ENCODE data around the gene SPATA4. TPM values are rescaled to one million over a fixed set of nuclear protein-coding genes. Genes with fewer than 3 reads are reported as not detected.
A peak's percentile ranks its signal among the peaks of the same experiment; 100 is the strongest.

The SPATA4 gene
- total and polyA plus RNA-seq, 7 donors = 0.08 to 1.7 (median 0.75) TPM

- peak overlapping the region; percentile 48 for H3K27ac ChIP-seq
- no peaks in the 10 kb centered on the region for H3K9me3 ChIP-seq
- no peak overlapping the region for H3K4me3 ChIP-seq
- intact Hi-C loops (cut with DNase I) = loop anchor here (1.0 to 10.0 kb wide), 4 partner anchors 42 to 170 kb away; no protein-coding TSS in a partner anchor
- H3K27me3 ChIP-seq (ENCODE audit: insufficient read depth in 3 of 3, low read length in 2 of 3) = no peaks in the 10 kb centered on the region
- DNase-seq = no peak
- ATAC-seq = peak; percentile 63 to 94 (median 80)
- TF ChIP-seq, protein P1, sequence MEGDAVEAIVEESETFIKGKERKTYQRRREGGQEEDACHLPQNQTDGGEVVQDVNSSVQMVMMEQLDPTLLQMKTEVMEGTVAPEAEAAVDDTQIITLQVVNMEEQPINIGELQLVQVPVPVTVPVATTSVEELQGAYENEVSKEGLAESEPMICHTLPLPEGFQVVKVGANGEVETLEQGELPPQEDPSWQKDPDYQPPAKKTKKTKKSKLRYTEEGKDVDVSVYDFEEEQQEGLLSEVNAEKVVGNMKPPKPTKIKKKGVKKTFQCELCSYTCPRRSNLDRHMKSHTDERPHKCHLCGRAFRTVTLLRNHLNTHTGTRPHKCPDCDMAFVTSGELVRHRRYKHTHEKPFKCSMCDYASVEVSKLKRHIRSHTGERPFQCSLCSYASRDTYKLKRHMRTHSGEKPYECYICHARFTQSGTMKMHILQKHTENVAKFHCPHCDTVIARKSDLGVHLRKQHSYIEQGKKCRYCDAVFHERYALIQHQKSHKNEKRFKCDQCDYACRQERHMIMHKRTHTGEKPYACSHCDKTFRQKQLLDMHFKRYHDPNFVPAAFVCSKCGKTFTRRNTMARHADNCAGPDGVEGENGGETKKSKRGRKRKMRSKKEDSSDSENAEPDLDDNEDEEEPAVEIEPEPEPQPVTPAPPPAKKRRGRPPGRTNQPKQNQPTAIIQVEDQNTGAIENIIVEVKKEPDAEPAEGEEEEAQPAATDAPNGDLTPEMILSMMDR (IDR thresholded peaks at IDR 0.05) = peak; percentile 60
- H3K4me1 ChIP-seq = peaks cover 2% of the 10 kb centered on the region
- no peaks in the 10 kb centered on the region for H3K36me3 ChIP-seq (ENCODE audit: insufficient read depth in 1 of 2, low read depth in 1 of 2)
Observed at GRCh38 chr4:176150356-176150682, 45.1 kb downstream of the SPATA4 start.

GRCh38 chr4:176149680-176150355 is 45.6 kb downstream of the SPATA4 start:
- intact Hi-C loops (cut with DNase I) = loop anchor here (1.0 to 10.0 kb wide), 6 partner anchors 42 to 192 kb away; no protein-coding TSS in a partner anchor
- ATAC-seq = peak in 3 of 4 donors; percentile 15 to 54 (median 27)

GRCh38 chr4:176142253-176142652 is 53.1 kb downstream of the SPATA4 start:
- Histone ChIP-seq H3K9me3 (no peaks in the 10 kb centered on the region), H3K27me3 (ENCODE audit: insufficient read depth in 3 of 3, low read length in 2 of 3) (no peaks in the 10 kb centered on the region), H3K36me3 (ENCODE audit: insufficient read depth in 1 of 2, low read depth in 1 of 2) (no peaks in the 10 kb centered on the region), H3K4me1 (no peaks in the 10 kb centered on the region), H3K27ac (no peak overlapping the region), H3K4me3 (no peak overlapping the region)
- 15 to 33% (median 28%) methylated on average over 2 of the region's 2 CpGs for WGBS, 3 donors
- ATAC-seq (no peak), DNase-seq (no peak)
- intact Hi-C loops (cut with DNase I) = no loop called here
- TF ChIP-seq, protein P1 (IDR thresholded peaks at IDR 0.05) = no peak

More at GRCh38 chr4:176149680-176150355, 45.6 kb downstream of the SPATA4 start:
- Histone ChIP-seq H3K27ac (no peak overlapping the region), H3K4me3 (no peak overlapping the region), H3K9me3 (no peaks in the 10 kb centered on the region), H3K4me1 (peaks cover 2% of the 10 kb centered on the region), H3K36me3 (ENCODE audit: insufficient read depth in 1 of 2, low read depth in 1 of 2) (no peaks in the 10 kb centered on the region), H3K27me3 (ENCODE audit: insufficient read depth in 3 of 3, low read length in 2 of 3) (no peaks in the 10 kb centered on the region)
- WGBS, 3 donors = 76 to 87% (median 79%) methylated on average over 3 of the region's 3 CpGs
- DNase-seq = no peak
- TF ChIP-seq, protein P1 (IDR thresholded peaks at IDR 0.05) = no peak

DNA sequence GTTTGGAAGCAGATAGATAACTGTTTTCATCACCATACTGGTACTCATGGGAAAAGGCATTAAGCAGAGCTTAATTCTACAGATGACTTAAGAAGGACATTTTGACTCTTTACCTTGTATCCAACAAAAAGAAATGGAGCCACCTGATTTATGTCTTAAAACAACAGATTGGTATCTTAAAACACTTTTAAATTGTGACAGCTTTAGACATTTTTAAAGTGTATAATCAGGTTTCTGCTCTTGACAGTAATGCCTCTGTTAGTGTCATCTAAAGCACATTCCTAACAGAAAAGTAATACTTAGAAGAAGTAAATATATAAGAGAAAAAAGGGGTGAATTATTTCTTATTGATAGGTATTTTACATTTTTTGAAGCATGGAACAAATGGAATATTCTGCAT is 55.9 kb downstream of the SPATA4 start:
- ATAC-seq = no peak
- Histone ChIP-seq H3K27me3 (ENCODE audit: insufficient read depth in 3 of 3, low read length in 2 of 3) (no peaks in the 10 kb centered on the region), H3K4me3 (no peak overlapping the region), H3K9me3 (no peaks in the 10 kb centered on the region), H3K4me1 (no peaks in the 10 kb centered on the region), H3K27ac (no peak overlapping the region), H3K36me3 (ENCODE audit: insufficient read depth in 1 of 2, low read depth in 1 of 2) (no peaks in the 10 kb centered on the region)
- intact Hi-C loops (cut with DNase I) = no loop called here
- TF ChIP-seq, protein P1 (IDR thresholded peaks at IDR 0.05) = no peak
- no peak for DNase-seq

DNA sequence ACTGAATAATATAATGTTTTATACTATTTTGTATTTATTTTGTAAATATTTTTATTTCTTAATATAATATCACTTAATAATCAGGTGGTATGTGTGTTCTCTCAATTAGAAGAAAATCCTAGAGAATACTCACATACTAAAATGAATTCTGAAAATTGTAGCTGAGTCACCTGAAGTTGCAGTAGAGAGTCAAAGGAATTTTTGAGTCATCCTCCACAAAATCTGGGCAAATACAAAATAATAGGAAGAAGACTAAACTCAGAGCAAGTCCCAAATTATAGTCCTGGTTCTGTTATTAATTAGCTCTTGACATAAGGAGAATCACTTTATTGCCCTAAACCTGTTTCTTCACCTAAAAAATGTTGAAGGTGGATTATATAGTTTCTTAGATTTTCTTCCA is 57.8 kb downstream of the SPATA4 start:
- Histone ChIP-seq H3K4me3 (no peak overlapping the region), H3K9me3 (no peaks in the 10 kb centered on the region), H3K27ac (no peak overlapping the region), H3K27me3 (ENCODE audit: insufficient read depth in 3 of 3, low read length in 2 of 3) (no peaks in the 10 kb centered on the region), H3K36me3 (ENCODE audit: insufficient read depth in 1 of 2, low read depth in 1 of 2) (no peaks in the 10 kb centered on the region), H3K4me1 (no peaks in the 10 kb centered on the region)
- ATAC-seq (no peak), DNase-seq (no peak)
- intact Hi-C loops (cut with DNase I) = no loop called here
- TF ChIP-seq, protein P1 (IDR thresholded peaks at IDR 0.05) = no peak

All from psoas muscle (tissue), 8 donors.